ENCODE measurements around the gene IBSP.
A peak's percentile ranks its signal among the peaks of the same experiment; 100 is the strongest.

IBSP gene

GRCh38 chr4:87834401-87834800 lies 35.0 kb downstream of the IBSP start:
- DNase-seq (ENCODE audit: low read depth), result no peak
- TF ChIP-seq CTCF (conservative IDR thresholded peaks at IDR 0.05; ENCODE audit: control insufficient read depth, insufficient read depth, low read depth, low read length), result no peak
- H3K4me3 ChIP-seq (ENCODE audit: control insufficient read depth, low read depth, low read length), result no peak overlapping the region

GRCh38 chr4:87835197-87835596 lies 35.8 kb downstream of the IBSP start:
- TF ChIP-seq CTCF (conservative IDR thresholded peaks at IDR 0.05; ENCODE audit: control insufficient read depth, insufficient read depth, low read depth, low read length), result no peak
- DNase-seq (ENCODE audit: low read depth), result peak; percentile 14
- no peak overlapping the region for H3K4me3 ChIP-seq (ENCODE audit: control insufficient read depth, low read depth, low read length)

- DNase-seq (ENCODE audit: low read depth), result peak; percentile 10
- H3K4me3 ChIP-seq (ENCODE audit: control insufficient read depth, low read depth, low read length), result no peak overlapping the region
- no peak for TF ChIP-seq CTCF (conservative IDR thresholded peaks at IDR 0.05; ENCODE audit: control insufficient read depth, insufficient read depth, low read depth, low read length)
Observed at GRCh38 chr4:87835743-87836142, 36.4 kb downstream of the IBSP start.

- H3K4me3 ChIP-seq (ENCODE audit: control insufficient read depth, low read depth, low read length), result no peak overlapping the region
- peak; percentile 52 for TF ChIP-seq CTCF (conservative IDR thresholded peaks at IDR 0.05; ENCODE audit: control insufficient read depth, insufficient read depth, low read depth, low read length)
- DNase-seq (ENCODE audit: low read depth), result peak; percentile 33
Observed at GRCh38 chr4:87838205-87838604, 38.9 kb downstream of the IBSP start.

GRCh38 chr4:87838890-87839591 lies 39.7 kb downstream of the IBSP start:
- peak; percentile 56 for DNase-seq (ENCODE audit: low read depth)
- peak; percentile 75 for TF ChIP-seq CTCF (conservative IDR thresholded peaks at IDR 0.05; ENCODE audit: control insufficient read depth, insufficient read depth, low read depth, low read length)
- no peak overlapping the region for H3K4me3 ChIP-seq (ENCODE audit: control insufficient read depth, low read depth, low read length)

- no peak overlapping the region for H3K4me3 ChIP-seq (ENCODE audit: control insufficient read depth, low read depth, low read length)
- no peak for DNase-seq (ENCODE audit: low read depth)
- no peak for TF ChIP-seq CTCF (conservative IDR thresholded peaks at IDR 0.05; ENCODE audit: control insufficient read depth, insufficient read depth, low read depth, low read length)
Observed at GRCh38 chr4:87839592-87839946, 40.2 kb downstream of the IBSP start.

GRCh38 chr4:87840149-87840548 lies 40.8 kb downstream of the IBSP start:
- TF ChIP-seq CTCF (conservative IDR thresholded peaks at IDR 0.05; ENCODE audit: control insufficient read depth, insufficient read depth, low read depth, low read length), result no peak
- no peak overlapping the region for H3K4me3 ChIP-seq (ENCODE audit: control insufficient read depth, low read depth, low read length)
- no peak for DNase-seq (ENCODE audit: low read depth)
